ENCODE results near the gene DHODH. TPM values are rescaled to one million over a fixed set of nuclear protein-coding genes. Genes with fewer than 3 reads are reported as not detected.

Gene DHODH
- total and polyA plus RNA-seq, 2 donors (not counting 1 experiment from before 2014, with no cell fraction given): 7.4 to 11.3 TPM

DNA sequence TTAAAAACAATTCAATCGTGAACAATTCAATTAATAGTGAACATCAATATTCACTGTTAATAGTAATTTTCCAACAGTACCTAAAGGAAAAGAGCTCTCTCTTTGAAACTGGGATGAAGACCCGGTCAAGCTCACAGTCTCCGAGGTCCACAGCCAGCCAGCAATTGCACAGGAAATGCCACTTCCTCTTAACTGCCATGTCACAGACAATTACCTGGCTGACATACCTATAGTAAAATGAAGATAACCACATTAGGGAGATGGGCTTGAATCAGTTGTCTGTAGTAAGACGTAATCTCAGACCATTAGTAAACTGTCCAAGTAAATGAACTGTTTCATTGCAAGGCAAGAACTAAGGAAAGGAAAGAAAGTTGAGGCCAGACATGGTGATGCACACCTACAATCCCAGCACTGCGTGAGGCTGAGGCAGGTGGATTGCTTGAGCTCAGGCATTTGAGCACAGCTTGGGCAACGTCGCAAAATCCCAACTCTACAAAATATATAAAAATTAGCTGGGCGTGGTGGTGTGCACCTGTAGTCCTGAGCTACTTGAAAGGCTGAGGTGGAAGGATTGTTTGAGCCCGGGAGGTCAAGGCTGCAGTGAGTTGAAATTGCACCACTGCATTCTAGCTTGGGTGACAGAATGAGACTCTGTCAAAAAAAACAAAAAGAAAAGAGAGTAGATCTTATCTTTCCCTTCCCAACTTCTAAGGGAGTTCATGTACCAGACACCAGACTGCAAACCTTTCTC lies 45.2 kb upstream of the DHODH start:
- peaks cover 19% of the 10 kb centered on the region for H3K4me1 Mint-ChIP-seq
- H3K9me3 Mint-ChIP-seq (ENCODE audit: insufficient read depth): no peaks in the 10 kb centered on the region
- Histone ChIP-seq H3K4me2 (replicated peaks; ENCODE audit: low read depth, low read length, poor library complexity, severe bottlenecking) (no peak overlapping the region), H3K79me2 (ENCODE audit: control insufficient read depth, insufficient read depth, low read length) (no peaks in the 10 kb centered on the region), H4K20me1 (ENCODE audit: control insufficient read depth, insufficient read depth, low read length, poor library complexity, severe bottlenecking) (no peaks in the 10 kb centered on the region), H3K27me3 (replicated peaks in 1 of 4; ENCODE audit: control extremely low read depth in 1 of 4, control insufficient read depth in 3 of 4, insufficient read depth in 4 of 4, low read length in 3 of 4) (no peaks in the 10 kb centered on the region), H3K36me3 (replicated peaks in 1 of 2; ENCODE audit: control extremely low read depth in 1 of 2, control insufficient read depth in 1 of 2, extremely low read depth in 1 of 2, insufficient read depth in 2 of 2, low read length in 1 of 2) (no peaks in the 10 kb centered on the region), H3K4me1 (ENCODE audit: control insufficient read depth in 2 of 2, insufficient read depth in 2 of 2, low read length in 2 of 2) (peaks cover 7 to 16% of the 10 kb centered on the region in 2 donors), H3K9ac (ENCODE audit: low read length) (no peak overlapping the region), H3K4me3 (ENCODE audit: control extremely low read depth in 1 of 5, extremely low read depth in 1 of 5, insufficient read depth in 1 of 5, low read depth in 2 of 5, low read length in 4 of 5) (no peak overlapping the region), H2AFZ (ENCODE audit: insufficient read depth, low read depth, low read length, poor library complexity, severe bottlenecking) (no peak overlapping the region), H3K9me3 (ENCODE audit: control extremely low read depth in 1 of 3, control insufficient read depth in 2 of 3, insufficient read depth in 1 of 3, low read length in 2 of 3) (no peaks in the 10 kb centered on the region), H3K27ac (ENCODE audit: low read length in 2 of 2) (no peak overlapping the region)
- ATAC-seq (ENCODE audit: low read depth) (no peak), DNase-seq (no peak)
- no peak for TF ChIP-seq EZH2 (IDR thresholded peaks at IDR 0.05; ENCODE audit: borderline replicate concordance, insufficient read depth, low read depth, low read length, poor library complexity, severe bottlenecking)
- TF ChIP-seq, protein P1, sequence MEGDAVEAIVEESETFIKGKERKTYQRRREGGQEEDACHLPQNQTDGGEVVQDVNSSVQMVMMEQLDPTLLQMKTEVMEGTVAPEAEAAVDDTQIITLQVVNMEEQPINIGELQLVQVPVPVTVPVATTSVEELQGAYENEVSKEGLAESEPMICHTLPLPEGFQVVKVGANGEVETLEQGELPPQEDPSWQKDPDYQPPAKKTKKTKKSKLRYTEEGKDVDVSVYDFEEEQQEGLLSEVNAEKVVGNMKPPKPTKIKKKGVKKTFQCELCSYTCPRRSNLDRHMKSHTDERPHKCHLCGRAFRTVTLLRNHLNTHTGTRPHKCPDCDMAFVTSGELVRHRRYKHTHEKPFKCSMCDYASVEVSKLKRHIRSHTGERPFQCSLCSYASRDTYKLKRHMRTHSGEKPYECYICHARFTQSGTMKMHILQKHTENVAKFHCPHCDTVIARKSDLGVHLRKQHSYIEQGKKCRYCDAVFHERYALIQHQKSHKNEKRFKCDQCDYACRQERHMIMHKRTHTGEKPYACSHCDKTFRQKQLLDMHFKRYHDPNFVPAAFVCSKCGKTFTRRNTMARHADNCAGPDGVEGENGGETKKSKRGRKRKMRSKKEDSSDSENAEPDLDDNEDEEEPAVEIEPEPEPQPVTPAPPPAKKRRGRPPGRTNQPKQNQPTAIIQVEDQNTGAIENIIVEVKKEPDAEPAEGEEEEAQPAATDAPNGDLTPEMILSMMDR (IDR thresholded peaks at IDR 0.05): no peak
- intact Hi-C loops (cut with micrococcal nuclease): loop anchor here (5.0 to 10.0 kb wide), 3 partner anchors 44 to 158 kb away; partner anchors contain the start of genes AP1G1, DHODH and IST1
- CTCF ChIA-PET: interaction anchor here (0.7 to 1.0 kb wide), 2 partner anchors 25 to 116 kb away, joined by 3 to 4 read pairs; no protein-coding TSS in a partner anchor
- no peaks in the 10 kb centered on the region for H3K27me3 Mint-ChIP-seq
- H3K4me3 Mint-ChIP-seq: no peak overlapping the region
- POLR2A ChIA-PET: no interaction called here
- H3K27ac Mint-ChIP-seq: no peak overlapping the region
- 70% methylated on average over 3 of the region's 9 CpGs for WGBS (ENCODE audit: insufficient coverage)

DNA sequence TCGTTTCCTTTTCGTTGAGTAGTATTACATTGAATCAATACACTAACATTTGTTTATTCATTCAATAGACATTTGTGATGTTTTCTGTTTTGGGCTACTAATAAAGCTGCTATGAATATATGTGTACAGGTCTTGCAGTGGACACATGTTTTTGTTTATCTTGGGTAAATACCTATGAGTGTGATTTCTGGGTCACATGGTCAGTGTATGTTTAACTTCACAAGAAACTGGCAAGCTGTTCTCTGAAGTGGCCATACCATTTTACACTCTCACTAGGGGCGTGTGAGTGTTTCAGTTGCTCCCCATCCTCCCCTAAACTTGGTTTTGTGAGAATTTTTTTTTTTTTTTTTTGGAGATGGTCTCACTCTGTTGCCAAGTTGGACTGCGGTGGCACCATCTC lies 43.3 kb upstream of the DHODH start:
- H3K36me3 ChIP-seq (replicated peaks in 1 of 2; ENCODE audit: control extremely low read depth in 1 of 2, control insufficient read depth in 1 of 2, extremely low read depth in 1 of 2, insufficient read depth in 2 of 2, low read length in 1 of 2): no peaks in the 10 kb centered on the region
- H3K27ac ChIP-seq (ENCODE audit: low read length in 2 of 2): no peak overlapping the region
- Mint-ChIP-seq H3K4me3 (no peak overlapping the region), H3K9me3 (ENCODE audit: insufficient read depth) (no peaks in the 10 kb centered on the region), H3K4me1 (peaks cover 12% of the 10 kb centered on the region), H3K27ac (no peak overlapping the region), H3K27me3 (no peaks in the 10 kb centered on the region)
- no peaks in the 10 kb centered on the region for H3K27me3 ChIP-seq (replicated peaks in 1 of 4; ENCODE audit: control extremely low read depth in 1 of 4, control insufficient read depth in 3 of 4, insufficient read depth in 4 of 4, low read length in 3 of 4)
- ChIA-PET CTCF (interaction anchor here (1.4 kb wide), 1 partner anchor 8 kb away, joined by 3 read pairs; no protein-coding TSS in a partner anchor), POLR2A (no interaction called here)
- ATAC-seq (ENCODE audit: low read depth) (no peak), DNase-seq (no peak)
- TF ChIP-seq, protein P1 (IDR thresholded peaks at IDR 0.05): no peak
- TF ChIP-seq EZH2 (IDR thresholded peaks at IDR 0.05; ENCODE audit: borderline replicate concordance, insufficient read depth, low read depth, low read length, poor library complexity, severe bottlenecking): no peak
- H3K9me3 ChIP-seq (ENCODE audit: control extremely low read depth in 1 of 3, control insufficient read depth in 2 of 3, insufficient read depth in 1 of 3, low read length in 2 of 3): no peaks in the 10 kb centered on the region
- H3K79me2 ChIP-seq (ENCODE audit: control insufficient read depth, insufficient read depth, low read length): no peaks in the 10 kb centered on the region
- 100% methylated on average over 1 of the region's 4 CpGs for WGBS (ENCODE audit: insufficient coverage)
- H4K20me1 ChIP-seq (ENCODE audit: control insufficient read depth, insufficient read depth, low read length, poor library complexity, severe bottlenecking): no peaks in the 10 kb centered on the region
- peaks cover 0 to 11% of the 10 kb centered on the region in 2 donors for H3K4me1 ChIP-seq (ENCODE audit: control insufficient read depth in 2 of 2, insufficient read depth in 2 of 2, low read length in 2 of 2)
- no peak overlapping the region for H2AFZ ChIP-seq (ENCODE audit: insufficient read depth, low read depth, low read length, poor library complexity, severe bottlenecking)
- H3K4me2 ChIP-seq (replicated peaks; ENCODE audit: low read depth, low read length, poor library complexity, severe bottlenecking): no peak overlapping the region
- intact Hi-C loops (cut with micrococcal nuclease): loop anchor here (10.0 kb wide), 1 partner anchor 160 kb away; the partner anchor contains the start of gene AP1G1
- H3K9ac ChIP-seq (ENCODE audit: low read length): no peak overlapping the region
- no peak overlapping the region for H3K4me3 ChIP-seq (ENCODE audit: control extremely low read depth in 1 of 5, extremely low read depth in 1 of 5, insufficient read depth in 1 of 5, low read depth in 2 of 5, low read length in 4 of 5)

Measured in B cell (primary cell).